Ishikawa (cell line): ENCODE results near the gene PIGZ.

Experiments
- CEBPB ChIP-seq: IDR thresholded peaks from 2 replicates; pipeline ENCODE4 v1.6.1; 2012
- CREB1 ChIP-seq: IDR thresholded peaks from 2 replicates; pipeline ENCODE4 v1.6.1; 2012; ENCODE audit warnings: low read depth
- EGR1 ChIP-seq: IDR thresholded peaks from 2 replicates; pipeline ENCODE4 v1.6.1; 2012
- EP300 ChIP-seq: IDR thresholded peaks from 2 replicates; pipeline ENCODE4 v1.6.1; 2012; ENCODE audit warnings: borderline replicate concordance
- FOXM1 ChIP-seq: IDR thresholded peaks from 2 replicates; pipeline ENCODE4 v1.6.1; 2012; ENCODE audit warnings: low read depth, borderline replicate concordance
- NFIC ChIP-seq: IDR thresholded peaks from 2 replicates; pipeline ENCODE4 v1.6.1; 2012
- RAD21 ChIP-seq: IDR thresholded peaks from 2 replicates; pipeline ENCODE4 v1.6.1; 2012; ENCODE audit warnings: low read depth
- TAF1 ChIP-seq: IDR thresholded peaks from 2 replicates; pipeline ENCODE4 v1.6.1; 2012; ENCODE audit warnings: low read depth, mild to moderate bottlenecking
- TCF12 ChIP-seq: IDR thresholded peaks from 2 replicates; pipeline ENCODE4 v1.6.1; 2012; ENCODE audit warnings: low read depth
- TEAD4 ChIP-seq: IDR thresholded peaks from 2 replicates; pipeline ENCODE4 v1.6.1; 2012
- YY1 ChIP-seq: IDR thresholded peaks from 2 replicates; pipeline ENCODE4 v1.6.1; 2012; ENCODE audit warnings: low read depth
- ZBTB7A ChIP-seq: IDR thresholded peaks from 2 replicates; pipeline ENCODE4 v1.6.1; 2012; ENCODE audit warnings: low read depth
- TF ChIP-seq, protein P1 (sequence below): IDR thresholded peaks from 2 replicates; pipeline ENCODE4 v1.6.1; 2012; ENCODE audit warnings: low read depth, mild to moderate bottlenecking
- TF ChIP-seq, protein P2 (sequence below): IDR thresholded peaks from 2 replicates; pipeline ENCODE4 v1.6.1; 2012
- TF ChIP-seq, protein P3 (sequence below): IDR thresholded peaks from 2 replicates; pipeline ENCODE4 v1.6.1; 2012

Gene PIGZ

DNA sequence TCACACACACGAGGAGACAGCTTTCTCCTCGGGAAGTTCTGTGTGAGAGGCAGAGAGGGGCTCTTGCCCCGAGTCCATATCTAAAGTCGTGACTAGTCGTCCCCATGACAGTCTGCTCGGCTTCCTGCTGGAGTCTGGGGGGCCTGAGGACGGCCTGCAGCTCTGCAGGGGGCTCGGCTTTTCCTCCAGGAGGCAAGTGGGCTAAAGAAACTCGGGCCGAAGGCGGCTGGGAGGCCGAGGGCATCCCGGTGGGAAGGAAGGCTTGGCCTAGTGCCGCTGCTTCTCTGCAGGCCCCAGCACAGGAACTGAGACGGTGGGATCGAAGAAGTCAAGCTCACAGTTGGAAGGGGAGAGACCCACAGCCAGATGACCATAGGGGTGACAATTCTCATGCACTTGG, 25.4 kb upstream of the PIGZ start:
- TF ChIP-seq, protein P1, sequence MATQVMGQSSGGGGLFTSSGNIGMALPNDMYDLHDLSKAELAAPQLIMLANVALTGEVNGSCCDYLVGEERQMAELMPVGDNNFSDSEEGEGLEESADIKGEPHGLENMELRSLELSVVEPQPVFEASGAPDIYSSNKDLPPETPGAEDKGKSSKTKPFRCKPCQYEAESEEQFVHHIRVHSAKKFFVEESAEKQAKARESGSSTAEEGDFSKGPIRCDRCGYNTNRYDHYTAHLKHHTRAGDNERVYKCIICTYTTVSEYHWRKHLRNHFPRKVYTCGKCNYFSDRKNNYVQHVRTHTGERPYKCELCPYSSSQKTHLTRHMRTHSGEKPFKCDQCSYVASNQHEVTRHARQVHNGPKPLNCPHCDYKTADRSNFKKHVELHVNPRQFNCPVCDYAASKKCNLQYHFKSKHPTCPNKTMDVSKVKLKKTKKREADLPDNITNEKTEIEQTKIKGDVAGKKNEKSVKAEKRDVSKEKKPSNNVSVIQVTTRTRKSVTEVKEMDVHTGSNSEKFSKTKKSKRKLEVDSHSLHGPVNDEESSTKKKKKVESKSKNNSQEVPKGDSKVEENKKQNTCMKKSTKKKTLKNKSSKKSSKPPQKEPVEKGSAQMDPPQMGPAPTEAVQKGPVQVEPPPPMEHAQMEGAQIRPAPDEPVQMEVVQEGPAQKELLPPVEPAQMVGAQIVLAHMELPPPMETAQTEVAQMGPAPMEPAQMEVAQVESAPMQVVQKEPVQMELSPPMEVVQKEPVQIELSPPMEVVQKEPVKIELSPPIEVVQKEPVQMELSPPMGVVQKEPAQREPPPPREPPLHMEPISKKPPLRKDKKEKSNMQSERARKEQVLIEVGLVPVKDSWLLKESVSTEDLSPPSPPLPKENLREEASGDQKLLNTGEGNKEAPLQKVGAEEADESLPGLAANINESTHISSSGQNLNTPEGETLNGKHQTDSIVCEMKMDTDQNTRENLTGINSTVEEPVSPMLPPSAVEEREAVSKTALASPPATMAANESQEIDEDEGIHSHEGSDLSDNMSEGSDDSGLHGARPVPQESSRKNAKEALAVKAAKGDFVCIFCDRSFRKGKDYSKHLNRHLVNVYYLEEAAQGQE, result no peak
- TF ChIP-seq, protein P2, sequence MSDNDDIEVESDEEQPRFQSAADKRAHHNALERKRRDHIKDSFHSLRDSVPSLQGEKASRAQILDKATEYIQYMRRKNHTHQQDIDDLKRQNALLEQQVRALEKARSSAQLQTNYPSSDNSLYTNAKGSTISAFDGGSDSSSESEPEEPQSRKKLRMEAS, result no peak
- no peak for TF ChIP-seq CEBPB
- no peak for TF ChIP-seq FOXM1

DNA sequence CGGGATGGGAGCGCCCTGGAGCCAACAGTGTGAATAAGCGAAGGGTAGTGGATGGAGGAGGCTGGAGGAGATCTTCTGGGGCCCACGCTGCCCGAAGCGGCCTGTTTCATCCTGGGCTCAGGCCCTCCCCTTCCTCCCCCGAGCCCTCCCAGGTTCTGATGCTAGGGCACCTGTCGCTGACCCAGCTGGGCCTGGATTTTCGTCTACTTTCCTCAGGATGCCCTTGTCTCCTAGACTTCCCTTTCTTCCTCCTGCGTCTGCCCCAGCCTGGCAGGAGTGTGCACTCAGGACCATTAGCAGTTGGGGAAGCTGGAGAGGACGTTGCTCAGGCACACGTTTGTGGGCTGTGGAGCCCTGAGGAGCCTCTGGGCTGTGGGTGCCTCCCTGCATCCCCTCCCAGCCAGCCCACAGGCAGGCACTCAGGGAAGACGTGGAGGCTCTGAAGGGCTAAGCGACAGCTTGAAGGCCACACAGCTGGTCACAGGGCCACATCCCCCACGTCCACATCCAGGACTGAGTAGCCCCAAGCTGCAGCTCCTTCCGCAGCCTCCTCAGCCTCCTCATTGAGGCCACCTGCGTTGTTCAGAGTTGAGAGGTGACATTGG, 23.9 kb upstream of the PIGZ start:
- TF ChIP-seq NFIC (no peak), TAF1 (no peak), CREB1 (no peak), RAD21 (no peak), FOXM1 (no peak), ZBTB7A (no peak), CEBPB (no peak), YY1 (no peak), TCF12 (no peak), EGR1 (no peak), TEAD4 (no peak), EP300 (no peak)
- TF ChIP-seq, protein P2, result no peak
- TF ChIP-seq, protein P3, sequence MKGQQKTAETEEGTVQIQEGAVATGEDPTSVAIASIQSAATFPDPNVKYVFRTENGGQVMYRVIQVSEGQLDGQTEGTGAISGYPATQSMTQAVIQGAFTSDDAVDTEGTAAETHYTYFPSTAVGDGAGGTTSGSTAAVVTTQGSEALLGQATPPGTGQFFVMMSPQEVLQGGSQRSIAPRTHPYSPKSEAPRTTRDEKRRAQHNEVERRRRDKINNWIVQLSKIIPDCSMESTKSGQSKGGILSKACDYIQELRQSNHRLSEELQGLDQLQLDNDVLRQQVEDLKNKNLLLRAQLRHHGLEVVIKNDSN, result no peak
- TF ChIP-seq, protein P1, result no peak

DNA sequence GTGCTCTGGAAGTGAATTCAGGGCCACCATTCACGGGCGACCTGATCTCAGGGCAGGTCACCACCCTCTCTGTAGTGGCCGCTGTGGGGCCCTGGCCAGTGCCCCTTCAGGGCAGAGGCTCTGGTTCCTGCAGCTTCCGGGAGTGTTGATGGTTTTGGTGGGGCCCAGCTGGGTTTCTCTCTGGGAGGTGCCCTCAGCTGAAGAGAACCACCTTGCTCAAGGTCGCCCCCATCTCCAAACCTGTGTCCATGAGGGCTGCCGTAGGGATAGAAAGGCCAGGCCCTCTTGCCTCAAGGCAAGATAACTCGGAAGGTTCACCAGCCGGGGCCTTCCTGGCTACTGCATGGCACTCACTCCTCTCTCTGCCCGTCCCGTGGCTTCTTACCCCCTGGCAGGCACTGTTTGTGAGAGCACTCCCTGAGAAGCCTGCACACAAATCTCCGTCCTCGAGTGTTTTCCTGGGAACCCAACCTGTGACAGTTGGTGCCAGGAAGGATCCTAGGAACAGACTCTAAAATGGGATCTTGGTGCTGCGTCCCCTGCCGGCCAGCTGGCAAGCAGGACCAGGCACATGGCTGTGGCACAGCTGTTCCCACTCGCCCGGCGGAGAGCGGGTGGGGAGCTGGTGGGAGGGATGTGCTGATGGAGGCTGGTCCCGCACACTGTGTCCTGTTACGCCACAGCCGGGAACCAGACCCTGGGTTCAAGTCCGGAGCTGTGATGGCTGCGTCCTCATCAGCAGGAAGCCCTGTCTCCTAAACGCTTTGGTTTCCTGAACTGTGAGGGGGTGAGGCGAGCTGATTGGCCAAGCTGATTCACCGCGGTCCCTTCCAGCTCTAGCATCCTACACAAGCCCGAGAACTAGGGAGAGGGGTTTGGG, 23.2 kb upstream of the PIGZ start:
- TF ChIP-seq, protein P3, result no peak
- no peak for TF ChIP-seq EP300
- TF ChIP-seq, protein P1, result no peak

DNA sequence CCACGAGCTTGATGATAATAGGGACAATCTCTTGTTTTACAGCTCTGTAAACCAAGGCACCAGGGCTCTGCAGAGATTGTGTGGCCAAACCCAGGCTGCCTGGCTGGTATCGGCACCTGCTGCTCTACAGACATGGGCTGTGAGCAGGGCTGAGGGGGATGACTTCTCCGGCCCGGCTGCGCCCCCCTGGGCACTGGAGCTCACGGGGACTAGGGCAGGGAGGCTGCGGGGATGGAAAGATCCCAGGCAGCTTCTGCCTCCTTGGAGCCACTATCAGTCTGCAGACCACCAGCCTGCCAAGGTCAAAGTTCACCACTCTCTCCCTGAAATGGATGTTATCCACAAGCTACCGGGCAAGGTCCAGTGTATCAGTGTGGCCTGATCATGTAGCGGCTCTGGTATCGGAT, 22.0 kb upstream of the PIGZ start:
- TF ChIP-seq CREB1 (no peak), EP300 (no peak), TAF1 (no peak), YY1 (no peak), FOXM1 (no peak), RAD21 (no peak), ZBTB7A (no peak), TEAD4 (no peak), EGR1 (no peak), TCF12 (no peak), NFIC (no peak), CEBPB (no peak)
- TF ChIP-seq, protein P2, result no peak
- TF ChIP-seq, protein P1, result no peak
- TF ChIP-seq, protein P3, result no peak
